GM12892 (cell line): ENCODE results near the gene THAP4.

Experiments used
- POLR2A ChIP-seq: IDR thresholded peaks from 2 replicates; pipeline ENCODE4 v1.6.1; 2011; ENCODE audit warnings: low read depth, low read length, control low read depth
- TAF1 ChIP-seq: IDR thresholded peaks from 2 replicates; pipeline ENCODE4 v1.6.1; 2011; ENCODE audit warnings: low read depth, mild to moderate bottlenecking, control low read depth, low read length, borderline replicate concordance

- TF ChIP-seq POLR2A (no peak), TAF1 (no peak)
Measured at GRCh38 chr2:241670333-241671110, 33.6 kb upstream of the THAP4 start.
